GM21367 (cell line): ENCODE measurements around the gene ADGRA1.

Experiments used
- ATAC-seq: cut with Tn5 transposase; IDR thresholded peaks from one replicate; pipeline ENCODE4 v1.9.1; 2021; ENCODE audit not compliant: unreplicated experiment

The ADGRA1 gene

GRCh38 chr10:133094286-133094685 is 6.6 kb downstream of the ADGRA1 start:
- ATAC-seq: no peak

GRCh38 chr10:133094866-133095265 is 7.1 kb downstream of the ADGRA1 start:
- no peak for ATAC-seq

GRCh38 chr10:133095586-133095985 is 7.9 kb downstream of the ADGRA1 start:
- no peak for ATAC-seq

GRCh38 chr10:133096616-133097269 is 9.0 kb downstream of the ADGRA1 start:
- ATAC-seq: no peak

- ATAC-seq: no peak
Measured at GRCh38 chr10:133097418-133097817, 9.7 kb downstream of the ADGRA1 start.

GRCh38 chr10:133097961-133098360 is 10.2 kb downstream of the ADGRA1 start:
- no peak for ATAC-seq

- no peak for ATAC-seq
Measured at GRCh38 chr10:133098426-133099124, 10.9 kb downstream of the ADGRA1 start.

DNA sequence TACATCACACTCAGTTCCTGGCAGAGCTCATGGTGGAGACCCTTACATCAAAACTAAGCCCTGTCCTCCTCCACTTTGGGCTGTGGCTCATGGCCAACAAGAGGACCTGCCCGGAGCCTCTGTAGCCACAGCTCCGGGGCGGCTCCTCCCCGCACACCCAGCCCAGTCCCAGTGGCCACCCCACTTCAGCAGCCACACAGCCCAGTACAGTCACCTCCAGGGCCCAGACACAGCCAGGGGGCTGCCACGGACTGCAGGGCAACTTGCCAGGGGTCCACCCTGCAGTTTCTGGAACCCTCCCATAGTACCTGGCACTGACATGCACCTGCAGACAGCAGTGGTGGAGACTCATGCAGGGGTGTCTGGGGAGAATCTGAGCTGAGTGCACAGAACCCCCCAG is 11.8 kb downstream of the ADGRA1 start:
- no peak for ATAC-seq

DNA sequence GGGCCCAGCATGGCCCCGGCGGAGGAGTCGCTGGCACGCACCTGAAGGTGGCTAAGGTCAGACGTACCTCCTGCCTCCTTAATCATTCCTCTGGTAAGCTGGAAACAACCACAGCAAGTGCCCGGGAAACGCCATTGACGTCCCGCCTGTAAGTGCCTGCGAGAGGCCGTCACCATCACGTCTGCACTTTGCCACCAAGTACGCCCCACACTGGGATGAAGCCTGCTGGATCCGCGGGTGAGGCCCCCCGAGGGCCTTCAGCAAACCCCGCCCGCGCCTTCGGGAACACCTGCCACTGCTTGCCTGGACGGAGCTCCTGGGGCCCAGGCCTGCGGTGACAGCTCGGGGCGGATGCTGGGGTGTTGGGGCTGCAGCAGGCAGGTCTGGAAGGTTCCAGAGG is 12.5 kb downstream of the ADGRA1 start:
- no peak for ATAC-seq

DNA sequence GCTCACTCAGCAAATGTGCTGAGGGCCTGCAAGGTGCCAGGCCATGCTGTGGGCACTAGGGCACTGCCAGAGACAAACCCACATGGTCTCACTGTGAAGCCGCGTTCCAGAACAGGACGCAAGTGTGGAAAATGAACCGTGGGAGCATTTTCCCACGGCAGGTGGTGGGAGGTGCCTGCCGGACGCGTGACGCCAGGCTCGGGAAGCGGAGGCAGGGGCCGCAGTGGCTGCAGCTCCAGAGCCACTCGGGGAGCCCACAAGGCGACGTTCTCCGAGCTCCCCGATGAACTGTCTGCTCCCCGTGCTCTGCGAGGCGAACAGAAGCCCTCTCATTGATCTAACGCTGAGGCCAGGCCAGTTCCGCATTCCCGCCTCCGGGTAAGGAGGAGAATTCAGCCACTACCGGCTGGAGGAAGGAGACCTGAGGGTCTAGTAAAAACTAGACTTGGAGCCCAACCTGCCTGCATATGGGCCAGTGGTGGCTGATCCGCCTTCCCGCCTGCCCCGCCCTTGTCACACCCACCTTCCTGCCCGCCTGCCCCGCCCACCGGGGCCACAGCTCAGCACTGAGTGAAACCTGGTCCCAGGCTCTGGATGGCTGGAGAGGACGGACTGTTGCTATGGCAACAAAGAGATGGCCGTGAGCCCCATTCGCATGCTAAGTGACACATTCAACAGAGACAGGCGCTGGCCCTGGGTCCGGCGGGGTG is 13.1 kb downstream of the ADGRA1 start:
- ATAC-seq: no peak

GRCh38 chr10:133101416-133101810 is 13.7 kb downstream of the ADGRA1 start:
- no peak for ATAC-seq

GRCh38 chr10:133102415-133103095 is 14.8 kb downstream of the ADGRA1 start:
- ATAC-seq: no peak

DNA sequence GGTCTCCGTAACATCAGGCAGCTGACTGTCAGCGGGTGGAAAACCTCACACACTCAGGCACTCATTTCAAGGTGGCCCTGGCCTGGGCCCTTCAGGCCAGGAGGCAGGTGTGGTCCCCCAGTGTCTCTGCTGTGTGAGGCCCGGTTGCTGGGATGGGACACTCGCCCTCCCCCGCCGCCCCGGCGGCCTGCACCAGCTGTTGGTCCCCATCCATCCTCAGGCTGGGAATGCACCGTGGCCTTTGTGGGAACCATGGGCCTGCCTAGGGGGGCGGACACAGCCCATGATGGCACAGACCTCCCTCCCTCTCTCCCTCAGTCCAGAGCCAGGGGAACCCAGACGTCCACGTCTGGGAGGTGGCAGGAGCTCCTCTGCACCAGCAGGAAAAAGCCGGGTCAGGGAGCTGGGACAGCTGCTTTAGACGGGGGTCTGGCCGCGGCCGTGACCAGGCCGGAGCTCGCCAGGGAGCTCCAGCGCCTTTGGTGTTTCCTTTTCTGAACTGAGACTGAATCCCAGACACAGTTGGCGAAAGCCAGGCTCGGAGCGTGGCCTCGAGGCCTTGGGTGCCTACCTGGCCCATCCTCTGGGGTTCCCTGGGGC is 15.7 kb downstream of the ADGRA1 start:
- ATAC-seq: no peak

DNA sequence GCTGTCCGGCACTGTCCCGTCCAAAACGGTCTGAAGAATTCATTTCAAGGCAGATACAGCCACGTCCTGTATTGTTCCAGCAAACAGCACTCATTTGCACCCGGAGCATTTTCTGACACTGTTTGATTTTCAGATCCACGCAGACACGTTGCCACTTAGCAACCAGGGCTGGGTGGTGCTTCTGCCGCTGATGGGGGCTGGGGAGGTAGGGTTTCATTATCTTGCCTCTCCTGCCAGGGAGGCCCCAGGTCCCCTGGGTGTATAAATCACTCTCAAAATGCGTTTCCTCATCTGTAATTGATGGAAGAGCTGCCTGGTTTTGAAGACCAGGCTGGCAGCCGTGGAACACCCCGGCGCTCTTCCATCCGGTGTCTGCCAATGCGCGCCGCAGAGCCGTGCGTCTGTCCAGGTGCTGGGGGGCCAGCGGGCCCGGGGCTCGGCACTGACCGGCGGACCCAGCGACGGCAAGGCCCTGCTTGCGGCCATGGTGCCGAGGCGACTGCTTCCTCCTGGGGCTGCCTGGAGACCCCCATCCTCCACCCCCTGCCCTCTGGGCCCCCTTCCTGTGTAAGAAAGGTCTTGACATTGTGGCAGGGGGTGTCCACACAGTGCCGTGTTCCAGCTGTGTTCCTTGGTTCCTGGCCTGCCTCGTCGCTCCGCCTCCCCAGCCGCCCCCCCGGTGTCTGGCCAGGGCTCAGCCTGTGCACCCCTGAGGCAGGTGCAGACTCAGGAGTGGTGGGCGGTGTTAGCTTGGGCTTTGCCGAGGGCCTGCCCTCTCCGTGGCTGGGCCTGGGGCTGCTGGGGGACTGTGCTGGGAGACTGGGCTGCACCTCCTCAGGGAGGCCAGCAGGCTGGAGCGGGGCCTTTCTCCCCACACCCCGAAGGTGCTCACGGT is 16.6 kb downstream of the ADGRA1 start:
- no peak for ATAC-seq

GRCh38 chr10:133104963-133105640 is 17.4 kb downstream of the ADGRA1 start:
- ATAC-seq: no peak

DNA sequence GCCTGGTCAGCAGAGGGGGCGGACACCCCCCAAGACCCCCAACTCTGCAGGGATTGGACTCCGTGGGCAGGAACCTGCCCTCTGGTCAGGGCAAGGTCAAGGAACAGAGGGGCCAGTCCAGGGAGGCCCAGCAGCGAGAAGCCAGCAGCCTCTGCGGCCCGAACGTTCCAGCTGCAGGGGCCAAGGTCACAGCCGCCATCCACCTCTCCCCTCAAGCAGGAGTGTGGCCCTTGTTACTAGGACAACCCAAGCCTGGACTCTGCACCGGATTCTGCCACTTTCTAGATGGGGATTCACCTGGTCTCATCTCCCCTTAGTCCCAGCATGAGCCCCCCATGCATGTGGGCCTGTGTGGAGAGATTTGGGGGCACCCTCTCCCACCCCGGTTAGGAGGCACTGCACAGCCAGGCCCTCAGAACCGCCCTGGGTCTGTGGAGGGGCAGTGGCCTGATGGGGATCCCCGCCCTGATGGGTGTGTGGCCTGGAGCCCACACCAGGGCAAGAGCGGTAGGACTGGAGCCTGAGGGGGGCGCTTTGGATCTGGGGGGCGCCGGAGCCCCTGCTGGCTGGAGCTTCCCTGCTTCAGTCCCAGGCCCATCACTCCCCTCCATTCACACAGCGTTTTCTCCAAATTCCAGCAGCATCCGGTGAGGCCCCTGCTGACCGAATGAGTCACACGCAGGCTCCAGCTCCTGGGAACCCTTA is 18.1 kb downstream of the ADGRA1 start:
- ATAC-seq: no peak

DNA sequence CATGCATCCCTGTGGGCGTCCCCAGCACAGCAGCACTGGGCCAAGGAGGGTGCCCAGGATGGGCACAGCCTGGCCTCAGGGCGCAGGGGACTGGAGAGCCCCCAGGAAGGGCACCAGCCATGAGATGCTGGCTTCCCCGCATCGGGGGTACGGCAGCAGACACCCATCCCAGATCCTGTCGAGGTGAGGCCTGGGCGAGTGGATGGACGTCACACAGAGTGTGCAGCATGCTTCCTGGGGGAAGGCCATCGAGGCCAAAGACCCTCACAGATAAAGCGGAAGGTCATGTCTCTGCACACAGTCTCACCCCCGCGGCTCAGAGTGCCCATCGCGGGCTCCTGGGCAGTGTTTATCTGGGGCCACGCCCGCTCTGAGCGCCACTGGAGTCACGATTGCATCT is 18.8 kb downstream of the ADGRA1 start:
- ATAC-seq: no peak

GRCh38 chr10:133107442-133107841 is 19.7 kb downstream of the ADGRA1 start:
- no peak for ATAC-seq

GRCh38 chr10:133109711-133110110 is 22.0 kb downstream of the ADGRA1 start:
- no peak for ATAC-seq
